SK-N-SH (cell line): Measurements from ENCODE around the gene AIF1L. TPM values are rescaled to one million over a fixed set of nuclear protein-coding genes. Genes with fewer than 3 reads are reported as not detected.

ENCODE experiments used
- CTCF ChIA-PET: fragments of 300-600, 350-600 bp; formaldehyde crosslinking; extraction: SDS; loops from one replicate; lab custom pipeline; 2021; lab: Yijun Ruan, JAX
- POLR2A ChIA-PET: fragments of 350-600 bp; sonication (Branson Sonifier 250); formaldehyde crosslinking; extraction: SDS; loops from one replicate; lab custom pipeline; 2020; ENCODE audit warnings: antibody characterized with exemption, inconsistent platforms; lab: Yijun Ruan, JAX
- DNase-seq: peaks from one replicate; pipeline ENCODE4 v3.0.0; 2012
- H2AFZ ChIP-seq: fragments of 200-600 bp; sonication (generic); 2 replicates; pipeline ENCODE4 v1.8.1; 2016; ENCODE audit warnings: antibody characterized with exemption, mild to moderate bottlenecking, low read depth
- H3F3A ChIP-seq: fragments of 200-600 bp; sonication (generic); replicated peaks from 2 replicates; pipeline ENCODE3; 2016; ENCODE audit warnings: antibody characterized with exemption, mild to moderate bottlenecking; ENCODE audit not compliant: insufficient read depth
- H3K27ac ChIP-seq, 2 experiments: fragments of 200-500 bp in 1 of 2; fragments of 200-600 bp in 1 of 2; sonication (Bioruptor generic) in 1 of 2; sonication (generic), shearing (Covaris generic) in 1 of 2; 2 replicates each; pipeline versions ENCODE4 v1.5.1 to v1.6.1; 2014 to 2016; ENCODE audit warnings: low read depth in 2 of 2, inconsistent platforms in 1 of 2, low read length in 1 of 2, mild to moderate bottlenecking in 1 of 2, mixed read lengths in 1 of 2
- H3K27me3 ChIP-seq: fragments of 200-600 bp; sonication (generic), shearing (Covaris generic); 2 replicates; pipeline ENCODE4 v1.6.1; 2016; ENCODE audit warnings: mixed run types; ENCODE audit not compliant: insufficient read depth
- H3K36me3 ChIP-seq, 2 experiments: fragments of 200-500 bp in 1 of 2; fragments of 200-600 bp in 1 of 2; sonication (Bioruptor generic) in 1 of 2; sonication (generic) in 1 of 2; replicated peaks in 1 of 2; 2 replicates each; pipeline versions ENCODE3 to v1.5.1; 2014 to 2016; ENCODE audit warnings: low read length in 1 of 2, mild to moderate bottlenecking in 1 of 2; ENCODE audit not compliant: insufficient read depth in 2 of 2, control insufficient read depth in 1 of 2
- H3K4me1 ChIP-seq, 2 experiments: fragments of 200-500 bp in 1 of 2; fragments of 200-600 bp in 1 of 2; sonication (Bioruptor generic) in 1 of 2; sonication (generic), shearing (Covaris generic) in 1 of 2; 2 replicates each; pipeline versions ENCODE4 v1.5.1 to v1.6.1; 2014 to 2016; ENCODE audit warnings: low read depth in 1 of 2, low read length in 1 of 2, mixed run types in 1 of 2; ENCODE audit not compliant: insufficient read depth in 2 of 2, control insufficient read depth in 1 of 2
- H3K4me2 ChIP-seq: fragments of 200-600 bp; sonication (generic), shearing (Covaris generic); 2 replicates; pipeline ENCODE4 v1.6.1; 2017; ENCODE audit warnings: mixed run types
- H3K4me3 ChIP-seq, 2 experiments: fragments of 200-500 bp in 1 of 2; fragments of 200-600 bp in 1 of 2; sonication (Bioruptor generic) in 1 of 2; sonication (generic), shearing (Covaris generic) in 1 of 2; 2 replicates each; pipeline versions ENCODE4 v1.5.1 to v1.8.1; 2014 to 2016; ENCODE audit warnings: low read depth in 2 of 2, inconsistent platforms in 1 of 2, low read length in 1 of 2, mild to moderate bottlenecking in 1 of 2, mixed read lengths in 1 of 2, moderate library complexity in 1 of 2
- H3K79me2 ChIP-seq: fragments of 200-600 bp; sonication (generic); 2 replicates; pipeline ENCODE4 v1.8.1; 2017; ENCODE audit warnings: mild to moderate bottlenecking; ENCODE audit not compliant: insufficient read depth
- H3K9ac ChIP-seq: fragments of 200-600 bp; sonication (generic); 2 replicates; pipeline ENCODE4 v1.6.1; 2017; ENCODE audit warnings: mixed run types
- H3K9me2 ChIP-seq: fragments of 200-600 bp; sonication (generic); 2 replicates; pipeline ENCODE4 v1.6.1; 2017; ENCODE audit warnings: mixed run types
- H3K9me3 ChIP-seq: fragments of 200-600 bp; sonication (generic); 2 replicates; pipeline ENCODE4 v1.6.1; 2017; ENCODE audit warnings: mixed run types, mild to moderate bottlenecking, moderate library complexity
- H4K20me1 ChIP-seq: fragments of 200-600 bp; sonication (generic); 2 replicates; pipeline ENCODE4 v1.6.1; 2017; ENCODE audit warnings: mild to moderate bottlenecking, mixed run types; ENCODE audit not compliant: insufficient read depth
- CTCF ChIP-seq: fragments of 200-600 bp; sonication (generic); IDR thresholded peaks from 2 replicates; pipeline ENCODE4 v1.6.1; 2017; ENCODE audit warnings: antibody characterized with exemption, mild to moderate bottlenecking, moderate library complexity
- EP300 ChIP-seq, 2 experiments: IDR thresholded peaks; 2 replicates each; pipeline versions ENCODE4 v1.4.0 to v1.6.1; 2012; ENCODE audit warnings: borderline replicate concordance in 1 of 2, low read depth in 1 of 2, low read length in 1 of 2
- EZH2phosphoT487 ChIP-seq: fragments of 200-600 bp; sonication (generic); IDR thresholded peaks from 2 replicates; pipeline ENCODE4 v1.6.1; 2017; ENCODE audit warnings: low read depth, mixed run types, mild to moderate bottlenecking, antibody characterized with exemption, moderate library complexity, borderline replicate concordance
- GABPA ChIP-seq: IDR thresholded peaks from 2 replicates; pipeline ENCODE4 v1.4.0; 2012; ENCODE audit warnings: low read depth, mild to moderate bottlenecking
- GATA2 ChIP-seq: sonication (generic); formaldehyde crosslinking; IDR thresholded peaks from 2 replicates; pipeline ENCODE4 v1.5.0; 2020; ENCODE audit warnings: mild to moderate bottlenecking, missing genetic modification reagents
- IRF3 ChIP-seq: fragments of 150-350 bp; IDR thresholded peaks from 2 replicates; pipeline ENCODE4 v1.6.1; 2016; ENCODE audit warnings: mild to moderate bottlenecking, low read depth, low read length
- JUND ChIP-seq: IDR thresholded peaks from 2 replicates; pipeline ENCODE4 v1.4.0; 2012
- MAX ChIP-seq: IDR thresholded peaks from 2 replicates; pipeline ENCODE4 v1.4.0; 2012; ENCODE audit warnings: low read depth
- MEF2A ChIP-seq: IDR thresholded peaks from 2 replicates; pipeline ENCODE4 v1.4.0; 2012; ENCODE audit warnings: low read depth, borderline replicate concordance
- NFIC ChIP-seq: IDR thresholded peaks from 2 replicates; pipeline ENCODE4 v1.4.0; 2012; ENCODE audit warnings: borderline replicate concordance
- TEAD4 ChIP-seq: IDR thresholded peaks from 2 replicates; pipeline ENCODE4 v1.4.0; 2012; ENCODE audit warnings: mild to moderate bottlenecking, borderline replicate concordance; ENCODE audit not compliant: insufficient read depth
- WGBS: methylation state at CpG from one replicate; pipeline ENCODE4 v1.1.6; 2017; ENCODE audit warnings: low lambda C conversion rate; 5-methylcytosine and 5-hydroxymethylcytosine counted together
- polyA plus RNA-seq, 3 experiments: library from polyadenylated mRNA; depleted of rRNA; stranded (reverse); fragments of >200 nt; gene quantifications; 2 replicates each; pipeline ENCODE4 v1.2.3, GENCODE V29; 2012
- TF ChIP-seq, protein P1 (sequence below): IDR thresholded peaks from 2 replicates; pipeline ENCODE4 v1.6.1; 2012; ENCODE audit warnings: mild to moderate bottlenecking, low read depth, low read length, moderate library complexity
- TF ChIP-seq, protein P2 (sequence below): IDR thresholded peaks from 2 replicates; pipeline ENCODE4; 2012

Gene AIF1L
- polyA plus RNA-seq, 1 of the 3 experiments (the other 2 are of a cell fraction), result 0.26 TPM

DNA sequence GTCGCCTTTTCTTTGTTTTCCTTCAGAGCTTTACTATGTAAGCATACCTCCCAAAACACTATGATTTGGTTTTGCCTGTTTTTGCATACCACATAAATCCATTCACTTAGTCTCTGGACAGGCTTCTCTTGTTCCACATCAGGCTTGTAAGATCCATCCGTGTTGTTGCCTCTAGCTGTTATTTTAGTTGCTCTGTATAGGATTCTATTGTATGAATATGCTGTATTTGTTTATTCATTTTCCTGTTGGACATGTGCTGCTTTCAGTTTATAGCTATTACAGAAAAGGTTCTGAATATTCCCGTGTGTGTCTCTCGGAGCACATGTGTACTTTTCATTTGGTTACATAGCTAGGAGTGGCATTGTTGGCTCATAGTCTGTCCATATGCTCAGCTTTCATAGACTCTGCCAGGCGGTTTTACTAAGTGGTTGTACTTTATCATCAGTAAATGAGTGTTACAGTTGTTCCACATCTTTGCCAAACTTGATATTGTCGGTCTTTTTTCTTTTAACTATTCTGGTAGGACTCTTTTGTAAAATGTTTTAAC is 70.9 kb downstream of the AIF1L start:
- Histone ChIP-seq H3K4me1 (no peaks in the 10 kb centered on the region), H3K4me3 (no peak overlapping the region), H3K79me2 (peaks cover 17% of the 10 kb centered on the region), H4K20me1 (no peaks in the 10 kb centered on the region), H3K27ac (no peak overlapping the region), H3K27me3 (no peaks in the 10 kb centered on the region), H3K9me3 (no peaks in the 10 kb centered on the region), H3K36me3 (peaks cover 46 to 66% of the 10 kb centered on the region in 2 experiments), H3K9ac (no peak overlapping the region), H3K4me2 (no peak overlapping the region), H3F3A (no peaks in the 10 kb centered on the region), H3K9me2 (no peaks in the 10 kb centered on the region), H2AFZ (no peak overlapping the region)
- POLR2A ChIA-PET, result no interaction called here
- TF ChIP-seq GATA2 (CRISPR knock-in tag), result no peak
- no peak for TF ChIP-seq CTCF
- no peak for TF ChIP-seq EZH2phosphoT487
- no peak for TF ChIP-seq MAX
- TF ChIP-seq, protein P1, sequence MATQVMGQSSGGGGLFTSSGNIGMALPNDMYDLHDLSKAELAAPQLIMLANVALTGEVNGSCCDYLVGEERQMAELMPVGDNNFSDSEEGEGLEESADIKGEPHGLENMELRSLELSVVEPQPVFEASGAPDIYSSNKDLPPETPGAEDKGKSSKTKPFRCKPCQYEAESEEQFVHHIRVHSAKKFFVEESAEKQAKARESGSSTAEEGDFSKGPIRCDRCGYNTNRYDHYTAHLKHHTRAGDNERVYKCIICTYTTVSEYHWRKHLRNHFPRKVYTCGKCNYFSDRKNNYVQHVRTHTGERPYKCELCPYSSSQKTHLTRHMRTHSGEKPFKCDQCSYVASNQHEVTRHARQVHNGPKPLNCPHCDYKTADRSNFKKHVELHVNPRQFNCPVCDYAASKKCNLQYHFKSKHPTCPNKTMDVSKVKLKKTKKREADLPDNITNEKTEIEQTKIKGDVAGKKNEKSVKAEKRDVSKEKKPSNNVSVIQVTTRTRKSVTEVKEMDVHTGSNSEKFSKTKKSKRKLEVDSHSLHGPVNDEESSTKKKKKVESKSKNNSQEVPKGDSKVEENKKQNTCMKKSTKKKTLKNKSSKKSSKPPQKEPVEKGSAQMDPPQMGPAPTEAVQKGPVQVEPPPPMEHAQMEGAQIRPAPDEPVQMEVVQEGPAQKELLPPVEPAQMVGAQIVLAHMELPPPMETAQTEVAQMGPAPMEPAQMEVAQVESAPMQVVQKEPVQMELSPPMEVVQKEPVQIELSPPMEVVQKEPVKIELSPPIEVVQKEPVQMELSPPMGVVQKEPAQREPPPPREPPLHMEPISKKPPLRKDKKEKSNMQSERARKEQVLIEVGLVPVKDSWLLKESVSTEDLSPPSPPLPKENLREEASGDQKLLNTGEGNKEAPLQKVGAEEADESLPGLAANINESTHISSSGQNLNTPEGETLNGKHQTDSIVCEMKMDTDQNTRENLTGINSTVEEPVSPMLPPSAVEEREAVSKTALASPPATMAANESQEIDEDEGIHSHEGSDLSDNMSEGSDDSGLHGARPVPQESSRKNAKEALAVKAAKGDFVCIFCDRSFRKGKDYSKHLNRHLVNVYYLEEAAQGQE, result no peak
- TF ChIP-seq NFIC, result no peak
- TF ChIP-seq JUND, result no peak
- no peak for TF ChIP-seq IRF3
- CTCF ChIA-PET, result interaction anchor here (0.8 to 5.9 kb wide), 2 partner anchors 13 to 169 kb away, joined by 4 to 29 read pairs; no protein-coding TSS in a partner anchor
- no peak for DNase-seq
- 91% methylated on average over 6 of the region's 6 CpGs for WGBS

- CTCF ChIA-PET, result interaction anchor here (5.9 kb wide), 1 partner anchor 168 kb away, joined by 29 read pairs; no protein-coding TSS in a partner anchor
- WGBS, result 93% methylated on average over 4 of the region's 4 CpGs
- H3K79me2 ChIP-seq, result peaks cover 20% of the 10 kb centered on the region
- TF ChIP-seq, protein P2, sequence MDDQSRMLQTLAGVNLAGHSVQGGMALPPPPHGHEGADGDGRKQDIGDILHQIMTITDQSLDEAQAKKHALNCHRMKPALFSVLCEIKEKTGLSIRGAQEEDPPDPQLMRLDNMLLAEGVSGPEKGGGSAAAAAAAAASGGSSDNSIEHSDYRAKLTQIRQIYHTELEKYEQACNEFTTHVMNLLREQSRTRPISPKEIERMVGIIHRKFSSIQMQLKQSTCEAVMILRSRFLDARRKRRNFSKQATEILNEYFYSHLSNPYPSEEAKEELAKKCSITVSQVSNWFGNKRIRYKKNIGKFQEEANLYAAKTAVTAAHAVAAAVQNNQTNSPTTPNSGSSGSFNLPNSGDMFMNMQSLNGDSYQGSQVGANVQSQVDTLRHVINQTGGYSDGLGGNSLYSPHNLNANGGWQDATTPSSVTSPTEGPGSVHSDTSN, result no peak
- TF ChIP-seq GABPA (no peak), TEAD4 (no peak), EP300 (IDR thresholded peaks at IDR 0.05; ENCODE audit: borderline replicate concordance in 1 of 2, low read depth in 1 of 2, low read length in 1 of 2) (no peak), NFIC (no peak), MAX (no peak), MEF2A (no peak)
- TF ChIP-seq, protein P1, result no peak
Observed at GRCh38 chr9:131167936-131168335, 71.6 kb downstream of the AIF1L start.

More at GRCh38 chr9:131167936-131168335, 71.6 kb downstream of the AIF1L start:
- Histone ChIP-seq H3K27ac (no peak overlapping the region), H3K4me1 (no peaks in the 10 kb centered on the region), H3K4me3 (no peak overlapping the region), H3F3A (no peaks in the 10 kb centered on the region), H4K20me1 (no peaks in the 10 kb centered on the region), H3K9ac (no peak overlapping the region), H3K27me3 (no peaks in the 10 kb centered on the region), H3K9me2 (no peaks in the 10 kb centered on the region), H3K4me2 (no peak overlapping the region), H3K36me3 (peaks cover 44 to 59% of the 10 kb centered on the region in 2 experiments), H3K9me3 (no peaks in the 10 kb centered on the region), H2AFZ (no peak overlapping the region)
- DNase-seq, result no peak
- POLR2A ChIA-PET, result interaction anchor here (0.6 kb wide), 1 partner anchor 989 kb away, joined by 3 read pairs; no protein-coding TSS in a partner anchor
